NT2/D1 (cell line): ENCODE data around the gene GRIN1.
"Not testable (repeated sequence)": the region's sequence is repeated elsewhere in the genome, so short reads cannot be mapped to it uniquely, and the experiment has no call there.

Experiments used
- SUZ12 ChIP-seq: IDR thresholded peaks from 2 replicates; pipeline ENCODE4 v1.6.1; 2011; ENCODE audit not compliant: insufficient read length, insufficient read depth; ENCODE audit errors: extremely low read depth
- YY1 ChIP-seq: IDR thresholded peaks from 2 replicates; pipeline ENCODE4 v1.6.1; 2011; ENCODE audit not compliant: insufficient read length, insufficient read depth
- ZNF274 ChIP-seq: IDR thresholded peaks from 2 replicates; pipeline ENCODE4 v1.6.1; 2011; ENCODE audit warnings: mild to moderate bottlenecking, low read depth, low read length

GRCh38 chr9:137118092-137118603 is 20.8 kb upstream of the GRIN1 start:
- not testable (repeated sequence) for TF ChIP-seq ZNF274, YY1, SUZ12
